ENCODE results near the gene WNT1.
A peak's percentile ranks its signal among the peaks of the same experiment; 100 is the strongest.

Gene WNT1

GRCh38 chr12:48954841-48955501, 23.2 kb upstream of the WNT1 start:
- Histone ChIP-seq H3K27me3 (ENCODE audit: insufficient read depth, poor library complexity, severe bottlenecking) (no peaks in the 10 kb centered on the region), H3K4me3 (replicated peaks; ENCODE audit: insufficient read depth, low read length) (peak overlapping the region; percentile 95)

GRCh38 chr12:48956279-48957140, 21.6 kb upstream of the WNT1 start:
- Histone ChIP-seq H3K27me3 (ENCODE audit: insufficient read depth, poor library complexity, severe bottlenecking) (no peaks in the 10 kb centered on the region), H3K4me3 (replicated peaks; ENCODE audit: insufficient read depth, low read length) (peak overlapping the region; percentile 95), H3K27ac (replicated peaks) (peak overlapping the region; percentile 86)
- DNase-seq (ENCODE audit: low read depth in 1 of 2, low spot score in 1 of 2), result peak; percentile 83 to 92
- TF ChIP-seq SPI1 (IDR thresholded peaks at IDR 0.05; ENCODE audit: borderline replicate concordance, low read depth) (no peak), POLR2AphosphoS5 (IDR thresholded peaks at IDR 0.05; ENCODE audit: low read depth) (0 out of 2 replicates have a peak, but pooled peaks have one; percentile 24), CTCF (IDR thresholded peaks at IDR 0.05; ENCODE audit: insufficient read depth, low read length) (no peak), GABPA (IDR thresholded peaks at IDR 0.05; ENCODE audit: low read depth) (no peak)
- TF ChIP-seq, protein P1, sequence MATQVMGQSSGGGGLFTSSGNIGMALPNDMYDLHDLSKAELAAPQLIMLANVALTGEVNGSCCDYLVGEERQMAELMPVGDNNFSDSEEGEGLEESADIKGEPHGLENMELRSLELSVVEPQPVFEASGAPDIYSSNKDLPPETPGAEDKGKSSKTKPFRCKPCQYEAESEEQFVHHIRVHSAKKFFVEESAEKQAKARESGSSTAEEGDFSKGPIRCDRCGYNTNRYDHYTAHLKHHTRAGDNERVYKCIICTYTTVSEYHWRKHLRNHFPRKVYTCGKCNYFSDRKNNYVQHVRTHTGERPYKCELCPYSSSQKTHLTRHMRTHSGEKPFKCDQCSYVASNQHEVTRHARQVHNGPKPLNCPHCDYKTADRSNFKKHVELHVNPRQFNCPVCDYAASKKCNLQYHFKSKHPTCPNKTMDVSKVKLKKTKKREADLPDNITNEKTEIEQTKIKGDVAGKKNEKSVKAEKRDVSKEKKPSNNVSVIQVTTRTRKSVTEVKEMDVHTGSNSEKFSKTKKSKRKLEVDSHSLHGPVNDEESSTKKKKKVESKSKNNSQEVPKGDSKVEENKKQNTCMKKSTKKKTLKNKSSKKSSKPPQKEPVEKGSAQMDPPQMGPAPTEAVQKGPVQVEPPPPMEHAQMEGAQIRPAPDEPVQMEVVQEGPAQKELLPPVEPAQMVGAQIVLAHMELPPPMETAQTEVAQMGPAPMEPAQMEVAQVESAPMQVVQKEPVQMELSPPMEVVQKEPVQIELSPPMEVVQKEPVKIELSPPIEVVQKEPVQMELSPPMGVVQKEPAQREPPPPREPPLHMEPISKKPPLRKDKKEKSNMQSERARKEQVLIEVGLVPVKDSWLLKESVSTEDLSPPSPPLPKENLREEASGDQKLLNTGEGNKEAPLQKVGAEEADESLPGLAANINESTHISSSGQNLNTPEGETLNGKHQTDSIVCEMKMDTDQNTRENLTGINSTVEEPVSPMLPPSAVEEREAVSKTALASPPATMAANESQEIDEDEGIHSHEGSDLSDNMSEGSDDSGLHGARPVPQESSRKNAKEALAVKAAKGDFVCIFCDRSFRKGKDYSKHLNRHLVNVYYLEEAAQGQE (IDR thresholded peaks at IDR 0.05; ENCODE audit: insufficient replicate concordance, low read depth), result no peak

More at GRCh38 chr12:48954841-48955501, 23.2 kb upstream of the WNT1 start:
- H3K27ac ChIP-seq (replicated peaks), result peak overlapping the region; percentile 86
- TF ChIP-seq SPI1 (IDR thresholded peaks at IDR 0.05; ENCODE audit: borderline replicate concordance, low read depth) (peak; percentile 100), GABPA (IDR thresholded peaks at IDR 0.05; ENCODE audit: low read depth) (no peak)
- DNase-seq (ENCODE audit: low read depth in 1 of 2, low spot score in 1 of 2), result peak in 1 of 2 experiments; percentile 62

- peak within 1 kb of the TSS; percentile 86 for H3K27ac ChIP-seq (replicated peaks)
- H3K4me3 ChIP-seq (replicated peaks; ENCODE audit: insufficient read depth, low read length), result peak within 1 kb of the TSS; percentile 95
- no peaks in the 10 kb centered on the region for H3K27me3 ChIP-seq (ENCODE audit: insufficient read depth, poor library complexity, severe bottlenecking)
- TF ChIP-seq SPI1 (IDR thresholded peaks at IDR 0.05; ENCODE audit: borderline replicate concordance, low read depth) (peak; percentile 7; the same call in 1 of the 2 replicates), CTCF (IDR thresholded peaks at IDR 0.05; ENCODE audit: insufficient read depth, low read length) (no peak), GABPA (IDR thresholded peaks at IDR 0.05; ENCODE audit: low read depth) (peak; percentile 56; the same call in 1 of the 2 replicates), POLR2AphosphoS5 (IDR thresholded peaks at IDR 0.05; ENCODE audit: low read depth) (peak; percentile 39; the same call in 1 of the 2 replicates)
- TF ChIP-seq, protein P1 (IDR thresholded peaks at IDR 0.05; ENCODE audit: insufficient replicate concordance, low read depth), result no peak
- peak; percentile 95 to 96 for DNase-seq (ENCODE audit: low read depth in 1 of 2, low spot score in 1 of 2)
Observed at GRCh38 chr12:48957141-48958048, 20.7 kb upstream of the WNT1 start, which contains the start of gene ARF3. Gene ARF3 (minus strand): TSS chr12:48957487. CDS start chr12:48941095, 16,392 bp downstream.
